ENCODE measurements around the gene SLC11A1. TPM values are rescaled to one million over a fixed set of nuclear protein-coding genes. Genes with fewer than 3 reads are reported as not detected.

Gene SLC11A1, protein sequence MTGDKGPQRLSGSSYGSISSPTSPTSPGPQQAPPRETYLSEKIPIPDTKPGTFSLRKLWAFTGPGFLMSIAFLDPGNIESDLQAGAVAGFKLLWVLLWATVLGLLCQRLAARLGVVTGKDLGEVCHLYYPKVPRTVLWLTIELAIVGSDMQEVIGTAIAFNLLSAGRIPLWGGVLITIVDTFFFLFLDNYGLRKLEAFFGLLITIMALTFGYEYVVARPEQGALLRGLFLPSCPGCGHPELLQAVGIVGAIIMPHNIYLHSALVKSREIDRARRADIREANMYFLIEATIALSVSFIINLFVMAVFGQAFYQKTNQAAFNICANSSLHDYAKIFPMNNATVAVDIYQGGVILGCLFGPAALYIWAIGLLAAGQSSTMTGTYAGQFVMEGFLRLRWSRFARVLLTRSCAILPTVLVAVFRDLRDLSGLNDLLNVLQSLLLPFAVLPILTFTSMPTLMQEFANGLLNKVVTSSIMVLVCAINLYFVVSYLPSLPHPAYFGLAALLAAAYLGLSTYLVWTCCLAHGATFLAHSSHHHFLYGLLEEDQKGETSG
- 100 to 1,000 TPM in 1 of 4 donors, 10 to 100 TPM in 3; 19.0 to 213 (median 52.9) TPM for total RNA-seq

DNA sequence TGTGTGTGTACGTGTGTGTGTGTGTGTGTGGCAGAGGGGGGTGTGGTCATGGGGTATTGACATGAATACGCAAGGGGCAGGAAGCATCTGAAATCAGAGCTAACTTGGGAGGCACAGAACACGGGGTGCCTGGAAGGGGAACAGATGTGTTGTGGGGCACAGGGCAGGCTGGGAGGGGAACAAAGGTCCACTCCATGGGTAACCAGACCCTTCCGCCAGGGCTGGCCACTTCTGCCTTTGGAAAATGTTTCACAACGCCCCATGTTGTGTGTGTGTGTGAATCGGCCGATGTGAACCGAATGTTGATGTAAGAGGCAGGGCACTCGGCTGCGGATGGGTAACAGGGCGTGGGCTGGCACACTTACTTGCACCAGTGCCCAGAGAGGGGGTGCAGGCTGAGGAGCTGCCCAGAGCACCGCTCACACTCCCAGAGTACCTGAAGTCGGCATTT is at the start of gene SLC11A1:
TSS of gene SLC11A1 (plus strand) at position 358 of the 451 bp plus-strand sequence. CDS start 96 bp downstream, outside the sequence.
- 67 to 79% methylated on average over 13 of the region's 13 CpGs for WGBS, 2 donors
- peak within 1 kb of the TSS in 2 of 4 donors; percentile 15 to 30 for H3K4me3 ChIP-seq
- no peaks in the 10 kb centered on the region for H3K4me1 ChIP-seq
- H3K27me3 ChIP-seq: no peaks in the 10 kb centered on the region
- TF ChIP-seq CTCF (IDR thresholded peaks at IDR 0.05) (no peak), EP300 (IDR thresholded peaks at IDR 0.05) (peak; percentile 38 to 80), POLR2A (IDR thresholded peaks at IDR 0.05) (peak in 1 of 2 donors; percentile 26)
- H3K27ac ChIP-seq: peak within 1 kb of the TSS in 3 of 4 donors; percentile 54 to 66 (median 59)
- H3K9me3 ChIP-seq: no peaks in the 10 kb centered on the region
- peak in 1 of 2 donors; percentile 72 for DNase-seq (ENCODE audit: low spot score in 2 of 2)
- H3K36me3 ChIP-seq: no peaks in the 10 kb centered on the region

- peak overlapping the region in 2 of 4 donors; percentile 36 to 66 for H3K27ac ChIP-seq
These were observed 49.8 kb upstream of the SLC11A1 start for GRCh38 chr2:218332288-218332687.

GRCh38 chr2:218332920-218333645 is 49.0 kb upstream of the SLC11A1 start:
- TF ChIP-seq CTCF (IDR thresholded peaks at IDR 0.05): no peak
- TF ChIP-seq POLR2A (IDR thresholded peaks at IDR 0.05): no peak
- peak in 1 of 2 donors; percentile 69 for TF ChIP-seq EP300 (IDR thresholded peaks at IDR 0.05)
- Histone ChIP-seq H3K27me3 (no peaks in the 10 kb centered on the region), H3K9me3 (no peaks in the 10 kb centered on the region), H3K36me3 (no peaks in the 10 kb centered on the region), H3K27ac (peak overlapping the region in 3 of 4 donors; percentile 19 to 66 (median 36)), H3K4me3 (peak overlapping the region in 1 of 4 donors; percentile 4), H3K4me1 (peaks cover 0 to 19% (median 7%) of the 10 kb centered on the region in 4 donors)
- DNase-seq (ENCODE audit: low spot score in 2 of 2): peak in 1 of 2 donors; percentile 20
- WGBS, 2 donors: 60 to 63% methylated on average over 16 of the region's 16 CpGs

More at GRCh38 chr2:218332288-218332687, 49.8 kb upstream of the SLC11A1 start:
- Histone ChIP-seq H3K27me3 (no peaks in the 10 kb centered on the region), H3K9me3 (no peaks in the 10 kb centered on the region), H3K4me3 (peak overlapping the region in 1 of 4 donors; percentile 4), H3K4me1 (peaks cover 0 to 22% (median 7%) of the 10 kb centered on the region in 4 donors), H3K36me3 (no peaks in the 10 kb centered on the region)
- TF ChIP-seq POLR2A (IDR thresholded peaks at IDR 0.05) (no peak), CTCF (IDR thresholded peaks at IDR 0.05) (no peak), EP300 (IDR thresholded peaks at IDR 0.05) (no peak)
- DNase-seq (ENCODE audit: low spot score in 2 of 2): no peak
- 91 to 95% methylated on average over 1 of the region's 1 CpG for WGBS, 2 donors

- Histone ChIP-seq H3K4me1 (peaks cover 0 to 9% (median 4%) of the 10 kb centered on the region in 4 donors), H3K27me3 (no peaks in the 10 kb centered on the region), H3K4me3 (no peak overlapping the region), H3K9me3 (no peaks in the 10 kb centered on the region), H3K36me3 (peaks cover 0 to under 1% (median 0%) of the 10 kb centered on the region in 3 donors), H3K27ac (no peak overlapping the region)
- WGBS, 2 donors: 98% methylated on average over 3 of the region's 3 CpGs
- DNase-seq (ENCODE audit: low spot score in 2 of 2): no peak
- no peak for TF ChIP-seq POLR2A (IDR thresholded peaks at IDR 0.05)
- no peak for TF ChIP-seq CTCF (IDR thresholded peaks at IDR 0.05)
- TF ChIP-seq EP300 (IDR thresholded peaks at IDR 0.05): no peak
These were observed 47.5 kb upstream of the SLC11A1 start for GRCh38 chr2:218334531-218334930.

Data from tibial nerve (tissue), 4 donors.